ENCODE measurements around the gene FAM193A.

Gene FAM193A

DNA sequence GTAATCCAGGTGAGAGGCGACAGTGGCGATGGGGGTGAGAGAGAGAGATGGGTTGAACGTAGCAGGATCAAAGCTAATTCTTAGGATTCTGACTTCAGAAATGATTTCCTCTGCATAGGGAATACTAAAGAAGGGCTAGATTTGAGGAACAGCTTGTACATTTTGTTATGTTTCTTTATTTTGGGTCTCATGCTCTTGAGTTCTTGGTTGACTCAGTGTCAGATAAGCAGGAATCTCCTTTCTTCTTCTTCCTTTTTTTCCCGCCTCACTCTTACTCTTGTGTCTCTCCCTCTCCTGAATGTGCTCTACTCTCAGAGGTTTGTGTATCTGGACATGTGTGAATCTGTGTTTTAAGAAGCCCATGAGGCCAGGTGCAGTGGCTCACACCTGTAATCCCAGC, 36.4 kb downstream of the FAM193A start:
- Histone ChIP-seq H3K9me3 (ENCODE audit: control insufficient read depth in 1 of 2, low read length in 2 of 2) (no peaks in the 10 kb centered on the region), H3K4me3 (ENCODE audit: low read depth in 1 of 2, low read length in 2 of 2) (no peak overlapping the region), H3K27ac (ENCODE audit: low read depth, low read length) (no peak overlapping the region), H3K27me3 (ENCODE audit: control insufficient read depth in 1 of 2, insufficient read depth in 2 of 2, low read length in 2 of 2) (no peaks in the 10 kb centered on the region), H3K9ac (ENCODE audit: low read depth in 1 of 2, low read length in 2 of 2) (no peak overlapping the region), H3K36me3 (ENCODE audit: control insufficient read depth in 1 of 2, insufficient read depth in 2 of 2, low read length in 2 of 2) (peaks cover 0 to 3% of the 10 kb centered on the region in 2 donors), H3K4me1 (ENCODE audit: control insufficient read depth in 1 of 2, insufficient read depth in 2 of 2, low read length in 2 of 2) (peaks cover 10 to 12% of the 10 kb centered on the region in 2 donors)

GRCh38 chr4:2574009-2574408, 37.6 kb downstream of the FAM193A start:
- H3K4me1 ChIP-seq (ENCODE audit: control insufficient read depth in 1 of 2, insufficient read depth in 2 of 2, low read length in 2 of 2), result peaks cover 10 to 12% of the 10 kb centered on the region in 2 donors
- H3K9me3 ChIP-seq (ENCODE audit: control insufficient read depth in 1 of 2, low read length in 2 of 2), result no peaks in the 10 kb centered on the region
- H3K36me3 ChIP-seq (ENCODE audit: control insufficient read depth in 1 of 2, insufficient read depth in 2 of 2, low read length in 2 of 2), result peaks cover 0 to 3% of the 10 kb centered on the region in 2 donors
- no peak overlapping the region for H3K27ac ChIP-seq (ENCODE audit: low read depth, low read length)
- H3K27me3 ChIP-seq (ENCODE audit: control insufficient read depth in 1 of 2, insufficient read depth in 2 of 2, low read length in 2 of 2), result no peaks in the 10 kb centered on the region
- H3K4me3 ChIP-seq (ENCODE audit: low read depth in 1 of 2, low read length in 2 of 2), result no peak overlapping the region
- H3K9ac ChIP-seq (ENCODE audit: low read depth in 1 of 2, low read length in 2 of 2), result no peak overlapping the region

GRCh38 chr4:2574863-2575262, 38.4 kb downstream of the FAM193A start:
- Histone ChIP-seq H3K9ac (ENCODE audit: low read depth in 1 of 2, low read length in 2 of 2) (no peak overlapping the region), H3K4me1 (ENCODE audit: control insufficient read depth in 1 of 2, insufficient read depth in 2 of 2, low read length in 2 of 2) (peaks cover 10 to 12% of the 10 kb centered on the region in 2 donors), H3K4me3 (ENCODE audit: low read depth in 1 of 2, low read length in 2 of 2) (no peak overlapping the region), H3K27me3 (ENCODE audit: control insufficient read depth in 1 of 2, insufficient read depth in 2 of 2, low read length in 2 of 2) (no peaks in the 10 kb centered on the region), H3K27ac (ENCODE audit: low read depth, low read length) (no peak overlapping the region), H3K9me3 (ENCODE audit: control insufficient read depth in 1 of 2, low read length in 2 of 2) (no peaks in the 10 kb centered on the region), H3K36me3 (ENCODE audit: control insufficient read depth in 1 of 2, insufficient read depth in 2 of 2, low read length in 2 of 2) (peaks cover 0 to 3% of the 10 kb centered on the region in 2 donors)

- H3K9ac ChIP-seq (ENCODE audit: low read depth in 1 of 2, low read length in 2 of 2), result no peak overlapping the region
- peaks cover 0 to under 1% of the 10 kb centered on the region in 2 donors for H3K4me1 ChIP-seq (ENCODE audit: control insufficient read depth in 1 of 2, insufficient read depth in 2 of 2, low read length in 2 of 2)
- H3K36me3 ChIP-seq (ENCODE audit: control insufficient read depth in 1 of 2, insufficient read depth in 2 of 2, low read length in 2 of 2), result peaks cover 0 to 3% of the 10 kb centered on the region in 2 donors
- no peaks in the 10 kb centered on the region for H3K27me3 ChIP-seq (ENCODE audit: control insufficient read depth in 1 of 2, insufficient read depth in 2 of 2, low read length in 2 of 2)
- H3K4me3 ChIP-seq (ENCODE audit: low read depth in 1 of 2, low read length in 2 of 2), result no peak overlapping the region
- no peak overlapping the region for H3K27ac ChIP-seq (ENCODE audit: low read depth, low read length)
- H3K9me3 ChIP-seq (ENCODE audit: control insufficient read depth in 1 of 2, low read length in 2 of 2), result no peaks in the 10 kb centered on the region
Measured at GRCh38 chr4:2576290-2576689, 39.8 kb downstream of the FAM193A start.

DNA sequence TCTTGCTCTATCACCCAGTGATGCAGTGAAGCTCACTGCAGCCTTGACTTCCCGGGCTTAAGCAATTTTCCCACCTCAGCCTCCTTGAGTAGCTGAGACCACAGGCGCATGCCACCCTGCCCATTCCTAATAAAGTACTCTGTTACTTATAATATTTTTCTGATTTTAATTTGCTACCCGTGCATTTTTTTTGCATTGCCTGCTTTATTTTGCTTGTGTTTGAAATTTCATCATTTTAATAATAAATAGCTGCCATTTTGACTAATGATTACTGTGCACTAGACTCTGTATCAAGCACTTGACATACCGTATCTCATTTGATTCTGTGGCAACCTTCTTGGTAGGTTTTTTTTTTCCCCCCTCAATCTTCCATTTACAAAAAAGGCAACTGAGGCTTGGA, 41.7 kb downstream of the FAM193A start:
- H3K27ac ChIP-seq (ENCODE audit: low read depth, low read length), result no peak overlapping the region
- no peak overlapping the region for H3K4me3 ChIP-seq (ENCODE audit: low read depth in 1 of 2, low read length in 2 of 2)
- no peaks in the 10 kb centered on the region for H3K4me1 ChIP-seq (ENCODE audit: control insufficient read depth in 1 of 2, insufficient read depth in 2 of 2, low read length in 2 of 2)
- H3K9me3 ChIP-seq (ENCODE audit: control insufficient read depth in 1 of 2, low read length in 2 of 2), result no peaks in the 10 kb centered on the region
- H3K9ac ChIP-seq (ENCODE audit: low read depth in 1 of 2, low read length in 2 of 2), result no peak overlapping the region
- H3K27me3 ChIP-seq (ENCODE audit: control insufficient read depth in 1 of 2, insufficient read depth in 2 of 2, low read length in 2 of 2), result no peaks in the 10 kb centered on the region
- H3K36me3 ChIP-seq (ENCODE audit: control insufficient read depth in 1 of 2, insufficient read depth in 2 of 2, low read length in 2 of 2), result peaks cover 0 to 3% of the 10 kb centered on the region in 2 donors

GRCh38 chr4:2579910-2580309, 43.5 kb downstream of the FAM193A start:
- no peaks in the 10 kb centered on the region for H3K9me3 ChIP-seq (ENCODE audit: control insufficient read depth in 1 of 2, low read length in 2 of 2)
- no peak overlapping the region for H3K4me3 ChIP-seq (ENCODE audit: low read depth in 1 of 2, low read length in 2 of 2)
- H3K36me3 ChIP-seq (ENCODE audit: control insufficient read depth in 1 of 2, insufficient read depth in 2 of 2, low read length in 2 of 2), result peaks cover 0 to 3% of the 10 kb centered on the region in 2 donors
- peaks cover 4 to 6% of the 10 kb centered on the region in 2 donors for H3K4me1 ChIP-seq (ENCODE audit: control insufficient read depth in 1 of 2, insufficient read depth in 2 of 2, low read length in 2 of 2)
- H3K27ac ChIP-seq (ENCODE audit: low read depth, low read length), result no peak overlapping the region
- no peaks in the 10 kb centered on the region for H3K27me3 ChIP-seq (ENCODE audit: control insufficient read depth in 1 of 2, insufficient read depth in 2 of 2, low read length in 2 of 2)
- no peak overlapping the region for H3K9ac ChIP-seq (ENCODE audit: low read depth in 1 of 2, low read length in 2 of 2)

GRCh38 chr4:2583092-2583491, 46.6 kb downstream of the FAM193A start:
- Histone ChIP-seq H3K9ac (ENCODE audit: low read depth in 1 of 2, low read length in 2 of 2) (no peak overlapping the region), H3K4me3 (ENCODE audit: low read depth in 1 of 2, low read length in 2 of 2) (no peak overlapping the region), H3K9me3 (ENCODE audit: control insufficient read depth in 1 of 2, low read length in 2 of 2) (no peaks in the 10 kb centered on the region), H3K4me1 (ENCODE audit: control insufficient read depth in 1 of 2, insufficient read depth in 2 of 2, low read length in 2 of 2) (peaks cover 4 to 11% of the 10 kb centered on the region in 2 donors), H3K27me3 (ENCODE audit: control insufficient read depth in 1 of 2, insufficient read depth in 2 of 2, low read length in 2 of 2) (no peaks in the 10 kb centered on the region), H3K36me3 (ENCODE audit: control insufficient read depth in 1 of 2, insufficient read depth in 2 of 2, low read length in 2 of 2) (no peaks in the 10 kb centered on the region), H3K27ac (ENCODE audit: low read depth, low read length) (no peak overlapping the region)

DNA sequence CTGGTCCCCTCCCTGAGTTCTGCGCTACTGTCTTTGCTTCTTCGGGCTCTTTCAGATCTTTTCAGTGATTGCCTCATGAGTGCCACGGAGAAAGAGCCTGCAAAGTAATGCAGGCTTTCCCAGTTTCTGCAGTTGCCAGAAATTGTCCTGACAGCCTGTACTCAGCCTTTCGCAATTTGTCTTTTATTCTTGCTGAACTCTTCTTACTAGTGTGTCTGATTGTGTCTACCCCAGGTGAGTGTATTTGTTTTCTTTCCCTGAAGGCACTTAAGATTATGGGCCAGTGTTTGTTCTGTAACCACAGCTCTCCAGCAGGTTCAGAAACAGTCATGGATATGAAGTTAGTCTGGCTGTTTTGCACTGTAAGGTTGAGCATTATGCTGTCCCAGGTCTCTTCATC, 47.1 kb downstream of the FAM193A start:
- no peak overlapping the region for H3K9ac ChIP-seq (ENCODE audit: low read depth in 1 of 2, low read length in 2 of 2)
- H3K9me3 ChIP-seq (ENCODE audit: control insufficient read depth in 1 of 2, low read length in 2 of 2), result no peaks in the 10 kb centered on the region
- no peaks in the 10 kb centered on the region for H3K27me3 ChIP-seq (ENCODE audit: control insufficient read depth in 1 of 2, insufficient read depth in 2 of 2, low read length in 2 of 2)
- H3K4me1 ChIP-seq (ENCODE audit: control insufficient read depth in 1 of 2, insufficient read depth in 2 of 2, low read length in 2 of 2), result peaks cover 4 to 11% of the 10 kb centered on the region in 2 donors
- H3K36me3 ChIP-seq (ENCODE audit: control insufficient read depth in 1 of 2, insufficient read depth in 2 of 2, low read length in 2 of 2), result no peaks in the 10 kb centered on the region
- no peak overlapping the region for H3K4me3 ChIP-seq (ENCODE audit: low read depth in 1 of 2, low read length in 2 of 2)
- H3K27ac ChIP-seq (ENCODE audit: low read depth, low read length), result no peak overlapping the region

GRCh38 chr4:2586502-2586901, 50.1 kb downstream of the FAM193A start:
- Histone ChIP-seq H3K36me3 (ENCODE audit: control insufficient read depth in 1 of 2, insufficient read depth in 2 of 2, low read length in 2 of 2) (no peaks in the 10 kb centered on the region), H3K4me3 (ENCODE audit: low read depth in 1 of 2, low read length in 2 of 2) (no peak overlapping the region), H3K27me3 (ENCODE audit: control insufficient read depth in 1 of 2, insufficient read depth in 2 of 2, low read length in 2 of 2) (no peaks in the 10 kb centered on the region), H3K27ac (ENCODE audit: low read depth, low read length) (no peak overlapping the region), H3K9ac (ENCODE audit: low read depth in 1 of 2, low read length in 2 of 2) (no peak overlapping the region), H3K4me1 (ENCODE audit: control insufficient read depth in 1 of 2, insufficient read depth in 2 of 2, low read length in 2 of 2) (peaks cover 11 to 17% of the 10 kb centered on the region in 2 donors), H3K9me3 (ENCODE audit: control insufficient read depth in 1 of 2, low read length in 2 of 2) (no peaks in the 10 kb centered on the region)

- Histone ChIP-seq H3K9ac (ENCODE audit: low read depth in 1 of 2, low read length in 2 of 2) (no peak overlapping the region), H3K4me1 (ENCODE audit: control insufficient read depth in 1 of 2, insufficient read depth in 2 of 2, low read length in 2 of 2) (peaks cover 12 to 17% of the 10 kb centered on the region in 2 donors)
Measured at GRCh38 chr4:2587213-2587823, 50.9 kb downstream of the FAM193A start.

More at GRCh38 chr4:2587213-2587823, 50.9 kb downstream of the FAM193A start:
- no peak overlapping the region for H3K27ac ChIP-seq (ENCODE audit: low read depth, low read length)
- H3K9me3 ChIP-seq (ENCODE audit: control insufficient read depth in 1 of 2, low read length in 2 of 2), result no peaks in the 10 kb centered on the region
- H3K36me3 ChIP-seq (ENCODE audit: control insufficient read depth in 1 of 2, insufficient read depth in 2 of 2, low read length in 2 of 2), result no peaks in the 10 kb centered on the region
- no peak overlapping the region for H3K4me3 ChIP-seq (ENCODE audit: low read depth in 1 of 2, low read length in 2 of 2)
- no peaks in the 10 kb centered on the region for H3K27me3 ChIP-seq (ENCODE audit: control insufficient read depth in 1 of 2, insufficient read depth in 2 of 2, low read length in 2 of 2)
